Measurements from ENCODE around the gene SLAMF1.

- TF ChIP-seq CTCF (IDR thresholded peaks at IDR 0.05; ENCODE audit: low read depth, low read length, missing input control): no peak
- TF ChIP-seq RAD21 (IDR thresholded peaks at IDR 0.05): no peak
- no peak for TF ChIP-seq MAX (IDR thresholded peaks at IDR 0.05)
- no peak for TF ChIP-seq ZBTB33 (IDR thresholded peaks at IDR 0.05)
- no peak for TF ChIP-seq ATF3 (IDR thresholded peaks at IDR 0.05)
- TF ChIP-seq SP1 (IDR thresholded peaks at IDR 0.05): no peak
- no peak for TF ChIP-seq NR2F2 (IDR thresholded peaks at IDR 0.05)
- no peak for TF ChIP-seq FOXA1 (IDR thresholded peaks at IDR 0.05)
- no peak for TF ChIP-seq JUND (IDR thresholded peaks at IDR 0.05)
- no peak for TF ChIP-seq EGR1 (IDR thresholded peaks at IDR 0.05; ENCODE audit: low read depth in 2 of 2)
- no peak for TF ChIP-seq RXRA (IDR thresholded peaks at IDR 0.05)
- no peak for TF ChIP-seq GABPA (IDR thresholded peaks at IDR 0.05 in 1 of 2, conservative IDR thresholded peaks at IDR 0.05 in 1 of 2)
- no peak for TF ChIP-seq TAF1 (conservative IDR thresholded peaks at IDR 0.05)
Measured at GRCh38 chr1:160681891-160682140, 35.0 kb upstream of the SLAMF1 start.
